M059J (cell line): ENCODE measurements around the gene CCL25. TPM values are rescaled to one million over a fixed set of nuclear protein-coding genes. Genes with fewer than 3 reads are reported as not detected.

ENCODE experiments used
- DNase-seq: peaks from one replicate; pipeline ENCODE4 v3.0.0-alpha.2; 2012; ENCODE audit warnings: low read depth
- total RNA-seq: library from RNA; depleted of rRNA; stranded (reverse); fragments of >200 nt; shearing (Covaris generic); gene quantifications from 2 replicates; pipeline ENCODE4 v1.2.3, GENCODE V29; 2014; rRNA removed

CCL25 gene
- total RNA-seq, 1 experiment from 2014 or later, result not detected

DNA sequence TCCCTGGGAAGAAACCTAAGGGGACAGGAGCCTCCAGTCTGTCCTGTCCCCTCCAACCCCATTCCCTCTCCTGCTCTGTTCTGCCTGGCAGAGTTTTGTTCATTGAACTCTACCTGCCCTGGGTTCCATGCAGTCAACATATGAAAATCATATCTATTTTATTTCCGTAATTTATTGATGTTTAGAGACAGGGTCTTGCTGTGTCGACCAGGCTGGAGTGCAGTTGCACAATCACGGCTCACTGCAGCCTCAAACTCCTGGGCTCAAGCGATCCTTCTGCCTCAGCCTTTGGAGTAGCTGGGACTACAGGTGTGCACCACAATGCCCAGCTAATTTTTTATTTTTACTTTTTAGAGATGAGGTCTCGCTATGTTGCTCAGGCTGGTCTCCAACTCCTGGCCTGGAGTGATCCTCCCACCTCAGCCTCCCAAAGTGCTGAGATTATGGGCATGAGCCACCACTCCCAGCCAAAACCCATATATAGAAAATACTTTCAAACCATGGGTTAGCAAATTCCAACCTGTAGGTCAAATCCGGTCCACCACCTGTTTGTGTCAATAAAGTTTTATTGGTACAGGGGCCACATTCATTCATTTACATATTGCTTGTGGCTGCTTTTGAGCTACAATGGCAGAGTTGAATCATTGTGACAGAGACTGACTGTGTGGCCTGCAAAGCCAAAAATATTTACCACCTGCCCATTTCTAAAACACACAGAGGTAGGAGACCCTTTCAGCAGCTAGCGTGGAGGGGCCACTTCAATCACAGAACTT is 57.5 kb downstream of the CCL25 start:
- DNase-seq, result no peak

DNA sequence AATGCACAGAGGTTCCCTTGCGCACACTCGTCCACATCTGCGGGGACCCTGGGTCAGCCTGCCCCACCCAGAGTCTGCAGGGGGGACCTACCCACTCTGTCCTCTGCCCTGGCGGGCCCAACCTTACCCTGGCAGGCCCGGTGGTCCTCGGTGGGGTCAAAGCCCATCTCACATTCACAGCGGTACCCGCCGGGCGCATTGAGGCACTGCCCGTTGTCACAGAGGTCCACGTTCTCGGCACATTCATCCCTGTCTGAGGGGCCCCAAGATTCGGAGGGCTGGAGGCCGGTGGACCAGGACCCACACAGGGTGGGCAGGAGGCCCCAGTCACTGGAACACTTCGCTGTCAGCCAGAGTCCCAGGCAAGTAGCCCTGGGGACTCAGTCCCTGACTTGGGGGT is 58.4 kb downstream of the CCL25 start:
- no peak for DNase-seq

DNA sequence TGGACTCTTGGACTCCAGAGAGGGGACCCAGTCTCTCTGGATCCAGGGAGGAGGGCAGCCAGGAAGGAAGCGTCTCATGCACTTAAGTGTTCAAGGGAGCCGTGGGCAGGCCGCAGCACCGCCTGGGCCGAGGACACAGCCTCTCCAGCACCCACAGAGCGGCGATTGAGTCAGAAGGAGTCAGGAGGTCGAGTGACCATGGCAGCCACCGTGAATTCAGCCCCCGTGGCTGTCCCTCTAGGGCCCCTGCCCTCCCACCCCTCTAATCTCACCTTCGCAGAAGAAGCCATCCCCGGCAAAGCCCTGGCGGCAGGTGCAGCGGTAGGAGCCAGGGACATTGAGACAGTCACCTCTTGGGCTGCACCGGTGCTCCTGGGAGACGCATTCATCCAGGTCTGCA is 58.8 kb downstream of the CCL25 start:
- DNase-seq, result no peak

Other genes starting within 250 kb of the CCL25 start
- 20.7 and 29.2 TPM in 2 replicates for gene EVI5L, start 222.5 kb upstream of the CCL25 start, total RNA-seq
- not detected in 2 replicates for gene PRR36, start 178.4 kb upstream of the CCL25 start, total RNA-seq
- gene LRRC8E, start 164.2 kb upstream of the CCL25 start, total RNA-seq, result 7.6 and 15.2 TPM in 2 replicates
- gene MAP2K7, start 148.9 kb upstream of the CCL25 start, total RNA-seq, result 6.8 and 8.3 TPM in 2 replicates
- 1.1 and 2.9 TPM in 2 replicates for gene TGFBR3L, start 137.9 kb upstream of the CCL25 start, total RNA-seq
- gene SNAPC2, start 132.4 kb upstream of the CCL25 start, total RNA-seq, result 16.0 and 16.1 TPM in 2 replicates
- gene CTXN1, start 126.6 kb upstream of the CCL25 start, total RNA-seq, result 6.7 and 10.1 TPM in 2 replicates
- 41.4 and 57.6 TPM in 2 replicates for gene TIMM44, start 109.1 kb upstream of the CCL25 start, total RNA-seq
- 57.5 and 75.3 TPM in 2 replicates for gene ELAVL1, start 47.1 kb upstream of the CCL25 start, total RNA-seq
- not detected in 2 replicates for gene FBN3, start 96.8 kb downstream of the CCL25 start, total RNA-seq
- gene CERS4, start 156.6 kb downstream of the CCL25 start, total RNA-seq, result 2.1 and 3.6 TPM in 2 replicates